IPS-20b (cell line): ENCODE results near the gene CPNE7.

Experiments
- H3K27ac ChIP-seq: one replicate; pipeline ENCODE4 v1.5.1; 2013; ENCODE audit warnings: low read length
- H3K27me3 ChIP-seq: 2 replicates; pipeline ENCODE4 v1.6.1; 2013; ENCODE audit warnings: mild to moderate bottlenecking, low read length, inconsistent platforms; ENCODE audit not compliant: insufficient read depth
- H3K36me3 ChIP-seq: 2 replicates; pipeline ENCODE4 v1.6.1; 2013; ENCODE audit warnings: low read depth, mild to moderate bottlenecking, inconsistent platforms, low read length, moderate library complexity; ENCODE audit not compliant: insufficient read depth
- H3K4me1 ChIP-seq: 2 replicates; pipeline ENCODE4 v1.6.1; 2013; ENCODE audit warnings: mild to moderate bottlenecking, control low read depth, inconsistent platforms, low read length, moderate library complexity; ENCODE audit not compliant: insufficient read depth
- H3K4me3 ChIP-seq: 2 replicates; pipeline ENCODE4 v1.5.1; 2013; ENCODE audit warnings: mild to moderate bottlenecking, low read length, inconsistent platforms
- H3K9ac ChIP-seq: 2 replicates; pipeline ENCODE4 v1.6.1; 2013; ENCODE audit warnings: low read depth, mild to moderate bottlenecking, inconsistent platforms, low read length, moderate library complexity
- H3K9me3 ChIP-seq: 2 replicates; pipeline ENCODE4 v1.6.1; 2013; ENCODE audit warnings: mild to moderate bottlenecking, low read depth, low read length, inconsistent platforms; ENCODE audit not compliant: insufficient read depth

The CPNE7 gene

GRCh38 chr16:89561884-89562599 lies 13.5 kb upstream of the CPNE7 start:
- Histone ChIP-seq H3K27ac (peak overlapping the region; percentile 86), H3K4me3 (peak overlapping the region; percentile 91), H3K9me3 (no peaks in the 10 kb centered on the region), H3K4me1 (peaks cover 13% of the 10 kb centered on the region), H3K9ac (peak overlapping the region; percentile 98), H3K36me3 (peaks cover 44% of the 10 kb centered on the region), H3K27me3 (no peaks in the 10 kb centered on the region)

- H3K4me1 ChIP-seq, result peaks cover 13% of the 10 kb centered on the region
- peak overlapping the region; percentile 98; the same call in 1 of the 2 replicates for H3K9ac ChIP-seq
- H3K36me3 ChIP-seq, result peaks cover 37% of the 10 kb centered on the region
- no peaks in the 10 kb centered on the region for H3K9me3 ChIP-seq
- H3K27ac ChIP-seq, result no peak overlapping the region
- H3K4me3 ChIP-seq, result peak overlapping the region; percentile 91
- H3K27me3 ChIP-seq, result no peaks in the 10 kb centered on the region
These were observed 12.6 kb upstream of the CPNE7 start for GRCh38 chr16:89562939-89563338.

GRCh38 chr16:89563639-89564392 lies 11.7 kb upstream of the CPNE7 start:
- H3K27me3 ChIP-seq, result no peaks in the 10 kb centered on the region
- H3K27ac ChIP-seq, result peak overlapping the region; percentile 28
- no peaks in the 10 kb centered on the region for H3K9me3 ChIP-seq
- peaks cover 36% of the 10 kb centered on the region for H3K36me3 ChIP-seq
- peak overlapping the region; percentile 98; the same call in 1 of the 2 replicates for H3K9ac ChIP-seq
- H3K4me1 ChIP-seq, result peaks cover 13% of the 10 kb centered on the region
- H3K4me3 ChIP-seq, result peak overlapping the region; percentile 91

GRCh38 chr16:89564476-89565255 lies 10.9 kb upstream of the CPNE7 start:
- no peaks in the 10 kb centered on the region for H3K27me3 ChIP-seq
- peaks cover 13% of the 10 kb centered on the region for H3K4me1 ChIP-seq
- no peaks in the 10 kb centered on the region for H3K9me3 ChIP-seq
- peak overlapping the region; percentile 28 for H3K27ac ChIP-seq
- H3K9ac ChIP-seq, result peak overlapping the region; percentile 50; the same call in 1 of the 2 replicates
- H3K36me3 ChIP-seq, result peaks cover 36% of the 10 kb centered on the region
- H3K4me3 ChIP-seq, result peak overlapping the region; percentile 91; the same call in 1 of the 2 replicates

- Histone ChIP-seq H3K36me3 (peaks cover 36% of the 10 kb centered on the region), H3K27me3 (0 out of 2 replicates have a peak, but pooled peaks cover 4% of the 10 kb centered on the region), H3K9ac (peak overlapping the region; percentile 50; the same call in 1 of the 2 replicates), H3K4me3 (peak overlapping the region; percentile 91; the same call in 1 of the 2 replicates), H3K4me1 (peaks cover 13% of the 10 kb centered on the region), H3K9me3 (no peaks in the 10 kb centered on the region), H3K27ac (peak overlapping the region; percentile 28)
These were observed 10.4 kb upstream of the CPNE7 start for GRCh38 chr16:89565256-89565505.

GRCh38 chr16:89565506-89566372 lies 9.8 kb upstream of the CPNE7 start:
- Histone ChIP-seq H3K4me3 (peak overlapping the region; percentile 63), H3K9me3 (no peaks in the 10 kb centered on the region), H3K27me3 (0 out of 2 replicates have a peak, but pooled peaks cover 7% of the 10 kb centered on the region), H3K27ac (peak overlapping the region; percentile 28), H3K4me1 (peaks cover 13% of the 10 kb centered on the region), H3K36me3 (peaks cover 36% of the 10 kb centered on the region), H3K9ac (peak overlapping the region; percentile 50; the same call in 1 of the 2 replicates)

- Histone ChIP-seq H3K27me3 (peaks cover 17% of the 10 kb centered on the region; the same call in 1 of the 2 replicates), H3K36me3 (peaks cover 17% of the 10 kb centered on the region), H3K27ac (no peak overlapping the region), H3K9me3 (no peaks in the 10 kb centered on the region), H3K4me3 (no peak overlapping the region), H3K4me1 (peaks cover 8% of the 10 kb centered on the region), H3K9ac (no peak overlapping the region)
These were observed 7.6 kb upstream of the CPNE7 start for GRCh38 chr16:89567656-89568594.

GRCh38 chr16:89569506-89570341 lies 5.8 kb upstream of the CPNE7 start:
- H3K4me3 ChIP-seq, result no peak overlapping the region
- peaks cover 33% of the 10 kb centered on the region for H3K27me3 ChIP-seq
- H3K4me1 ChIP-seq, result no peaks in the 10 kb centered on the region; the same call in 1 of the 2 replicates
- no peaks in the 10 kb centered on the region for H3K9me3 ChIP-seq
- no peaks in the 10 kb centered on the region for H3K36me3 ChIP-seq
- H3K27ac ChIP-seq, result no peak overlapping the region
- H3K9ac ChIP-seq, result no peak overlapping the region

- Histone ChIP-seq H3K9ac (no peak overlapping the region), H3K27me3 (peaks cover 40% of the 10 kb centered on the region), H3K4me1 (no peaks in the 10 kb centered on the region; the same call in 1 of the 2 replicates), H3K36me3 (no peaks in the 10 kb centered on the region), H3K9me3 (no peaks in the 10 kb centered on the region), H3K27ac (no peak overlapping the region), H3K4me3 (no peak overlapping the region)
These were observed 5.1 kb upstream of the CPNE7 start for GRCh38 chr16:89570342-89570923.
